PC-9 (cell line): ENCODE measurements around the gene ZNF446.
A peak's percentile ranks its signal among the peaks of the same experiment; 100 is the strongest.

Experiments used
- CTCF ChIP-seq: fragments of 200-600 bp; sonication (generic); conservative IDR thresholded peaks from 2 replicates; pipeline ENCODE4 v1.6.1; 2017; ENCODE audit warnings: mixed run types, antibody characterized with exemption, mild to moderate bottlenecking, moderate library complexity
- EZH2 ChIP-seq: fragments of 200-600 bp; sonication (generic); IDR thresholded peaks from 2 replicates; pipeline ENCODE4 v1.8.0; 2017; ENCODE audit warnings: antibody characterized with exemption, low read depth

DNA sequence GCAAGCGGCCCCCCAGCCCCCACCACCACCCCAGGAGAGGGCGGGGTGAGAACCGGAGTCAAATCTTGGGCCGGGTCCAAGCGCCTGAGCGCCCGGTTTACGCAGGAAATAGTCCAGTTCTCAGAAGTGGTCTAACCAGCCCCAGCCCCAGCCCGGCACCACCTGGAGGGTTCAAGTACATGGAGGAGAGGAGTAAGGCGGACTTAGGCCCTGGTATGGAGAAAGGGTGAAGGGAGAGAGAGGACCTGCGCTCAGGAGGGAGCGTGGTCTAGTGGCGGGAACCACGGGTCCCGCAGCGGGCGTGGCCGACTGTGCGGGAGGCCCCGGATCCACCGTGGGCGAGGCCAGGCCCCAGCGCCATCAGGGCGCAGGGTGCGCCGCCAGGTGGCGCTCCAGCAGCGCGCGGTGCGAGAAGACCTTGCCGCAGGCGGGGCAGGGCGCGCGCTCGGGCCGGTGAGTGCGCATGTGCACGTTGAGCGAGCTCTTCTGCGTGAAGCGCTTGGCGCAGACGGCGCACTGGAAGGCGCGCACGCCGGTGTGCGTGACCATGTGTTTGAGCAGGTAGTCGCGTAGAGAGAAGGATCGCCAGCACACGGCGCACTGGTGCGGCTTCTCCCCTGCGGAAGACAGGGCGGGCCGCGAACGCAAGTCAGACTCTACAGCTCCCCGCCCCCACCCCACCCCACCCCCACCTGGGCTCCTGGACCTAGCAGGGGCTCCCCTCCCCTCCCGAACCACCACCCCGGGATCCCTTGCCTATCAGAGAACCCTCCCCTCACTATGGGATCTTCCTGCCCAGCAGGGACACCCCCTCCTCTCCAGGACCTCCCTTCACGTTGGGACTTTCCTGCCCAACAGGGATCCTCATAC, 37.8 kb downstream of the ZNF446 start:
- TF ChIP-seq CTCF (peak; percentile 58), EZH2 (no peak)
